KMS-11 (cell line): Measurements from ENCODE around the gene SGSM1.

Experiments used
- H2AFZ ChIP-seq: fragments of 200-600 bp; sonication (generic); 2 replicates; pipeline ENCODE4 v1.6.1; 2016; ENCODE audit warnings: antibody characterized with exemption, mixed run types, low read depth
- H3K27ac ChIP-seq: fragments of 200-600 bp; sonication (generic); 2 replicates; pipeline ENCODE4 v1.6.1; 2016; ENCODE audit warnings: mild to moderate bottlenecking, mixed run types
- H3K27me3 ChIP-seq: fragments of 200-600 bp; sonication (generic); 2 replicates; pipeline ENCODE4 v1.6.1; 2017; ENCODE audit warnings: mild to moderate bottlenecking, low read depth, mixed run types, moderate library complexity; ENCODE audit not compliant: insufficient read depth
- H3K36me3 ChIP-seq: fragments of 200-600 bp; sonication (generic); 2 replicates; pipeline ENCODE4 v1.6.1; 2017; ENCODE audit warnings: mild to moderate bottlenecking, mixed run types; ENCODE audit not compliant: insufficient read depth
- H3K4me1 ChIP-seq: fragments of 200-600 bp; sonication (generic); 2 replicates; pipeline ENCODE4 v1.6.1; 2016; ENCODE audit warnings: mild to moderate bottlenecking, low read depth, mixed run types; ENCODE audit not compliant: poor library complexity, severe bottlenecking
- H3K4me2 ChIP-seq: fragments of 200-600 bp; sonication (generic); 2 replicates; pipeline ENCODE4 v1.7.0; 2016; ENCODE audit warnings: mild to moderate bottlenecking, mixed run types
- H3K4me3 ChIP-seq: fragments of 200-600 bp; sonication (generic); IDR thresholded peaks from 2 replicates; pipeline ENCODE4 v1.6.1; 2017; ENCODE audit warnings: low read depth, low read length, mixed read lengths; ENCODE audit not compliant: insufficient read depth
- H3K79me2 ChIP-seq: fragments of 200-600 bp; sonication (generic); 2 replicates; pipeline ENCODE4 v1.6.1; 2016; ENCODE audit warnings: low read depth, mixed run types; ENCODE audit not compliant: insufficient read depth
- H3K9ac ChIP-seq: fragments of 200-600 bp; sonication (generic); 2 replicates; pipeline ENCODE4 v1.6.1; 2016; ENCODE audit warnings: mild to moderate bottlenecking, mixed run types
- H4K20me1 ChIP-seq: fragments of 200-600 bp; sonication (generic); 2 replicates; pipeline ENCODE4 v1.6.1; 2016; ENCODE audit warnings: mild to moderate bottlenecking, mixed run types; ENCODE audit not compliant: insufficient read depth
- TF ChIP-seq, protein P1 (sequence below): fragments of 200-600 bp; sonication (generic); conservative IDR thresholded peaks from 2 replicates; pipeline ENCODE4 v1.6.1; 2017; ENCODE audit warnings: low read depth, mild to moderate bottlenecking, antibody characterized with exemption, low read length, moderate library complexity, mixed read lengths

Gene SGSM1

DNA sequence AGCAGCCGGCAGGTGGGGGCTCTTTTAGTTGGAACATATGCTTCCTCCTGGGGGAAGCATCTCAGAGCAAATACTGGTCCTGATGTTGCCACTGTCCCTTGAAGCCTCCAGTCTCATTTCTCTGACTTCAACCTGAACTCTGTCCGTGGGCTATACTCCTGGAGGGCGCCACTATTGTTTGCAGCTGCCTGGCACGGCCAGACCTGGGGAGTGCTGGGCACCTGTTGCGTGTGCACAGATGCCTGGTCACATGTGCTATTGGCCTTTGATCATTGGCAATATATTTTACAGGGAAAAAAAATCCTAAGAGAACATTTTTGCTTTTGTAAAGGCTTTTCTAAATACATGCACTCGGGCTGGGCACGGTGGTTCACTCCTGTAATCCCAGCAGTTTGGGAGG, 122.3 kb downstream of the SGSM1 start:
- H3K9ac ChIP-seq = no peak overlapping the region
- TF ChIP-seq, protein P1, sequence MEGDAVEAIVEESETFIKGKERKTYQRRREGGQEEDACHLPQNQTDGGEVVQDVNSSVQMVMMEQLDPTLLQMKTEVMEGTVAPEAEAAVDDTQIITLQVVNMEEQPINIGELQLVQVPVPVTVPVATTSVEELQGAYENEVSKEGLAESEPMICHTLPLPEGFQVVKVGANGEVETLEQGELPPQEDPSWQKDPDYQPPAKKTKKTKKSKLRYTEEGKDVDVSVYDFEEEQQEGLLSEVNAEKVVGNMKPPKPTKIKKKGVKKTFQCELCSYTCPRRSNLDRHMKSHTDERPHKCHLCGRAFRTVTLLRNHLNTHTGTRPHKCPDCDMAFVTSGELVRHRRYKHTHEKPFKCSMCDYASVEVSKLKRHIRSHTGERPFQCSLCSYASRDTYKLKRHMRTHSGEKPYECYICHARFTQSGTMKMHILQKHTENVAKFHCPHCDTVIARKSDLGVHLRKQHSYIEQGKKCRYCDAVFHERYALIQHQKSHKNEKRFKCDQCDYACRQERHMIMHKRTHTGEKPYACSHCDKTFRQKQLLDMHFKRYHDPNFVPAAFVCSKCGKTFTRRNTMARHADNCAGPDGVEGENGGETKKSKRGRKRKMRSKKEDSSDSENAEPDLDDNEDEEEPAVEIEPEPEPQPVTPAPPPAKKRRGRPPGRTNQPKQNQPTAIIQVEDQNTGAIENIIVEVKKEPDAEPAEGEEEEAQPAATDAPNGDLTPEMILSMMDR = no peak
- H4K20me1 ChIP-seq = no peaks in the 10 kb centered on the region
- no peak overlapping the region for H3K27ac ChIP-seq
- H3K36me3 ChIP-seq = no peaks in the 10 kb centered on the region
- no peak overlapping the region for H2AFZ ChIP-seq
- no peaks in the 10 kb centered on the region for H3K27me3 ChIP-seq
- H3K4me1 ChIP-seq = no peaks in the 10 kb centered on the region
- no peak overlapping the region for H3K4me2 ChIP-seq
- no peaks in the 10 kb centered on the region for H3K79me2 ChIP-seq
- H3K4me3 ChIP-seq = no peak overlapping the region

- TF ChIP-seq, protein P1 = no peak
- Histone ChIP-seq H3K4me3 (no peak overlapping the region), H3K27ac (no peak overlapping the region), H3K4me1 (no peaks in the 10 kb centered on the region), H2AFZ (no peak overlapping the region), H3K4me2 (no peak overlapping the region), H3K79me2 (no peaks in the 10 kb centered on the region), H3K9ac (no peak overlapping the region), H3K27me3 (no peaks in the 10 kb centered on the region), H3K36me3 (no peaks in the 10 kb centered on the region), H4K20me1 (no peaks in the 10 kb centered on the region)
These were observed 124.7 kb downstream of the SGSM1 start for GRCh38 chr22:24930678-24931077.

GRCh38 chr22:24935771-24936483, 129.9 kb downstream of the SGSM1 start:
- H4K20me1 ChIP-seq = no peaks in the 10 kb centered on the region
- no peaks in the 10 kb centered on the region for H3K79me2 ChIP-seq
- no peak overlapping the region for H2AFZ ChIP-seq
- H3K36me3 ChIP-seq = no peaks in the 10 kb centered on the region
- no peak overlapping the region for H3K4me2 ChIP-seq
- TF ChIP-seq, protein P1 = no peak
- no peak overlapping the region for H3K9ac ChIP-seq
- no peak overlapping the region for H3K4me3 ChIP-seq
- no peaks in the 10 kb centered on the region for H3K27me3 ChIP-seq
- no peak overlapping the region for H3K27ac ChIP-seq
- H3K4me1 ChIP-seq = no peaks in the 10 kb centered on the region

- Histone ChIP-seq H3K36me3 (no peaks in the 10 kb centered on the region), H3K27me3 (no peaks in the 10 kb centered on the region), H4K20me1 (no peaks in the 10 kb centered on the region), H3K4me1 (no peaks in the 10 kb centered on the region), H3K4me2 (no peak overlapping the region), H2AFZ (no peak overlapping the region), H3K27ac (no peak overlapping the region), H3K79me2 (no peaks in the 10 kb centered on the region), H3K4me3 (no peak overlapping the region), H3K9ac (no peak overlapping the region)
- TF ChIP-seq, protein P1 = 0 out of 2 replicates have a peak, but pooled peaks have one; percentile 29
These were observed 131.1 kb downstream of the SGSM1 start for GRCh38 chr22:24937114-24937513.
